BJ (cell line): Measurements from ENCODE around the gene OOEP. TPM values are rescaled to one million over a fixed set of nuclear protein-coding genes. Genes with fewer than 3 reads are reported as not detected.

Experiments used
- CTCF ChIA-PET: fragments of 350-600 bp; formaldehyde crosslinking; extraction: SDS; loops from one replicate; lab custom pipeline; 2021; ENCODE audit warnings: antibody characterized with exemption, inconsistent platforms; lab: Yijun Ruan, JAX
- POLR2A ChIA-PET: fragments of 300-600 bp; sonication (Branson Sonifier 250); formaldehyde crosslinking; extraction: SDS; loops from one replicate; lab custom pipeline; 2021; ENCODE audit warnings: antibody characterized with exemption; lab: Charles Lee
- DNase-seq: peaks from one replicate; pipeline ENCODE4 v3.0.0-alpha.2; 2011; ENCODE audit warnings: low read depth
- H3K27me3 ChIP-seq: 2 replicates; pipeline ENCODE4 v1.6.0; 2011; ENCODE audit warnings: low read length; ENCODE audit not compliant: control insufficient read depth, insufficient read depth
- H3K36me3 ChIP-seq: 2 replicates; pipeline ENCODE4 v1.5.1; 2011; ENCODE audit warnings: low read length; ENCODE audit not compliant: control insufficient read depth, insufficient read depth
- H3K4me3 ChIP-seq: 2 replicates; pipeline ENCODE4 v1.5.1; 2011; ENCODE audit warnings: low read depth, mild to moderate bottlenecking, control low read depth, low read length
- CTCF ChIP-seq: IDR thresholded peaks from 2 replicates; pipeline ENCODE4 v1.5.1; 2011; ENCODE audit warnings: low read depth, mild to moderate bottlenecking, control low read depth, inconsistent platforms, low read length, moderate library complexity; ENCODE audit not compliant: insufficient read depth
- polyA minus RNA-seq: library from RNA; depleted of rRNA, polyadenylated mRNA; stranded (reverse); fragments of >200 nt; gene quantifications from 2 replicates; pipeline ENCODE4 v1.2.3, GENCODE V29; 2011; rRNA and poly(A)+ RNA removed
- polyA plus RNA-seq: library from polyadenylated mRNA; depleted of rRNA; stranded (reverse); fragments of >200 nt; gene quantifications from 2 replicates; pipeline ENCODE4 v1.2.3, GENCODE V29; 2011; rRNA removed

Gene OOEP
- polyA plus RNA-seq (not detected in 2 replicates), polyA minus RNA-seq (not detected in 2 replicates)

- no peak for TF ChIP-seq CTCF
- CTCF ChIA-PET = interaction anchor here (2.8 kb wide), 1 partner anchor 19 kb away, joined by 10 read pairs; no protein-coding TSS in a partner anchor
- Histone ChIP-seq H3K36me3 (no peaks in the 10 kb centered on the region), H3K27me3 (peaks cover 2% of the 10 kb centered on the region; the same call in 1 of the 2 replicates), H3K4me3 (no peak within 1 kb of the TSS)
- DNase-seq = no peak
- POLR2A ChIA-PET = no interaction called here
Observed at GRCh38 chr6:73369563-73369962, at the start of gene OOEP. Gene OOEP, minus strand, starts transcription at chr6:73369897. Its CDS starts 105 bp downstream, at chr6:73369792.

GRCh38 chr6:73418081-73418741 is 48.5 kb upstream of the OOEP start:
- H3K36me3 ChIP-seq = no peaks in the 10 kb centered on the region; the same call in 1 of the 2 replicates
- CTCF ChIA-PET = no interaction called here
- DNase-seq = no peak
- H3K27me3 ChIP-seq = no peaks in the 10 kb centered on the region
- no peak overlapping the region for H3K4me3 ChIP-seq
- POLR2A ChIA-PET = no interaction called here
- no peak for TF ChIP-seq CTCF

- Histone ChIP-seq H3K27me3 (no peaks in the 10 kb centered on the region), H3K4me3 (no peak overlapping the region), H3K36me3 (no peaks in the 10 kb centered on the region)
- CTCF ChIA-PET = no interaction called here
- DNase-seq = no peak
- POLR2A ChIA-PET = no interaction called here
- no peak for TF ChIP-seq CTCF
Observed at GRCh38 chr6:73413102-73413501, 43.4 kb upstream of the OOEP start.

GRCh38 chr6:73409395-73409794 is 39.7 kb upstream of the OOEP start:
- no peak for TF ChIP-seq CTCF
- no peaks in the 10 kb centered on the region for H3K36me3 ChIP-seq
- no peaks in the 10 kb centered on the region for H3K27me3 ChIP-seq
- ChIA-PET CTCF (no interaction called here), POLR2A (no interaction called here)
- DNase-seq = no peak
- H3K4me3 ChIP-seq = no peak overlapping the region

GRCh38 chr6:73400656-73401055 is 31.0 kb upstream of the OOEP start:
- no peak overlapping the region for H3K4me3 ChIP-seq
- CTCF ChIA-PET = interaction anchor here (1.0 to 1.2 kb wide), 2 partner anchors 12 to 115 kb away, joined by 3 to 7 read pairs; no protein-coding TSS in a partner anchor
- H3K36me3 ChIP-seq = no peaks in the 10 kb centered on the region
- no peak for DNase-seq
- TF ChIP-seq CTCF = no peak
- no peaks in the 10 kb centered on the region for H3K27me3 ChIP-seq
- POLR2A ChIA-PET = no interaction called here
